Measurements from ENCODE around the gene BICD2.

The BICD2 gene

GRCh38 chr9:92752812-92753404 lies 11.7 kb downstream of the BICD2 start:
- H3K9me3 Mint-ChIP-seq = no peaks in the 10 kb centered on the region
- H3K27ac Mint-ChIP-seq (ENCODE audit: low read depth) = no peak overlapping the region
- ATAC-seq (replicated peaks; ENCODE audit: extremely low read depth, poor library complexity, severe bottlenecking) (no peak), DNase-seq (ENCODE audit: low spot score in 2 of 2) (no peak)
- no peak overlapping the region for H3K4me3 Mint-ChIP-seq
- peaks cover 52% of the 10 kb centered on the region for H3K4me1 Mint-ChIP-seq
- H3K27me3 Mint-ChIP-seq = no peaks in the 10 kb centered on the region
- peaks cover 2% of the 10 kb centered on the region for H3K36me3 Mint-ChIP-seq (ENCODE audit: insufficient read depth)

- peaks cover 82% of the 10 kb centered on the region for H3K4me1 Mint-ChIP-seq
- H3K9me3 Mint-ChIP-seq = no peaks in the 10 kb centered on the region
- no peaks in the 10 kb centered on the region for H3K27me3 Mint-ChIP-seq
- H3K27ac Mint-ChIP-seq (ENCODE audit: low read depth) = no peak overlapping the region
- ATAC-seq (replicated peaks; ENCODE audit: extremely low read depth, poor library complexity, severe bottlenecking) (no peak), DNase-seq (ENCODE audit: low spot score in 2 of 2) (no peak)
- no peak overlapping the region for H3K4me3 Mint-ChIP-seq
- no peaks in the 10 kb centered on the region for H3K36me3 Mint-ChIP-seq (ENCODE audit: insufficient read depth)
These were observed 14.7 kb downstream of the BICD2 start for GRCh38 chr9:92749934-92750315.

GRCh38 chr9:92749071-92749933 lies 15.3 kb downstream of the BICD2 start:
- Mint-ChIP-seq H3K4me3 (no peak overlapping the region), H3K36me3 (ENCODE audit: insufficient read depth) (no peaks in the 10 kb centered on the region), H3K4me1 (peaks cover 85% of the 10 kb centered on the region), H3K27me3 (no peaks in the 10 kb centered on the region), H3K27ac (ENCODE audit: low read depth) (peak overlapping the region; percentile 78), H3K9me3 (no peaks in the 10 kb centered on the region)
- no peak for ATAC-seq (replicated peaks; ENCODE audit: extremely low read depth, poor library complexity, severe bottlenecking)
- DNase-seq (ENCODE audit: low spot score in 2 of 2) = no peak

- H3K9me3 Mint-ChIP-seq = no peaks in the 10 kb centered on the region
- DNase-seq (ENCODE audit: low spot score in 2 of 2) = no peak
- H3K4me1 Mint-ChIP-seq = peaks cover 87% of the 10 kb centered on the region
- no peak overlapping the region for H3K4me3 Mint-ChIP-seq
- no peak for ATAC-seq (replicated peaks; ENCODE audit: extremely low read depth, poor library complexity, severe bottlenecking)
- H3K27me3 Mint-ChIP-seq = no peaks in the 10 kb centered on the region
- H3K27ac Mint-ChIP-seq (ENCODE audit: low read depth) = peak overlapping the region; percentile 78
- no peaks in the 10 kb centered on the region for H3K36me3 Mint-ChIP-seq (ENCODE audit: insufficient read depth)
These were observed 16.5 kb downstream of the BICD2 start for GRCh38 chr9:92748233-92748497.

- no peak for ATAC-seq (replicated peaks; ENCODE audit: extremely low read depth, poor library complexity, severe bottlenecking)
These were observed 17.0 kb downstream of the BICD2 start for GRCh38 chr9:92747459-92748232.

GRCh38 chr9:92746567-92747458 lies 17.8 kb downstream of the BICD2 start:
- no peaks in the 10 kb centered on the region for H3K9me3 Mint-ChIP-seq
- no peak overlapping the region for H3K27ac Mint-ChIP-seq (ENCODE audit: low read depth)
- H3K4me3 Mint-ChIP-seq = no peak overlapping the region
- no peaks in the 10 kb centered on the region for H3K27me3 Mint-ChIP-seq
- ATAC-seq (replicated peaks; ENCODE audit: extremely low read depth, poor library complexity, severe bottlenecking) (no peak), DNase-seq (ENCODE audit: low spot score in 2 of 2) (no peak)
- peaks cover 81% of the 10 kb centered on the region for H3K4me1 Mint-ChIP-seq
- H3K36me3 Mint-ChIP-seq (ENCODE audit: insufficient read depth) = peaks cover 1% of the 10 kb centered on the region

More at GRCh38 chr9:92747459-92748232, 17.0 kb downstream of the BICD2 start:
- Mint-ChIP-seq H3K9me3 (no peaks in the 10 kb centered on the region), H3K4me3 (no peak overlapping the region), H3K27me3 (no peaks in the 10 kb centered on the region), H3K4me1 (peaks cover 85% of the 10 kb centered on the region), H3K36me3 (ENCODE audit: insufficient read depth) (peaks cover 1% of the 10 kb centered on the region), H3K27ac (ENCODE audit: low read depth) (no peak overlapping the region)
- DNase-seq (ENCODE audit: low spot score in 2 of 2) = no peak

GRCh38 chr9:92745881-92746280 lies 18.8 kb downstream of the BICD2 start:
- ATAC-seq (replicated peaks; ENCODE audit: extremely low read depth, poor library complexity, severe bottlenecking) (no peak), DNase-seq (ENCODE audit: low spot score in 2 of 2) (no peak)
- Mint-ChIP-seq H3K9me3 (no peaks in the 10 kb centered on the region), H3K4me3 (no peak overlapping the region), H3K36me3 (ENCODE audit: insufficient read depth) (peaks cover 1% of the 10 kb centered on the region), H3K27me3 (no peaks in the 10 kb centered on the region), H3K27ac (ENCODE audit: low read depth) (no peak overlapping the region), H3K4me1 (peaks cover 82% of the 10 kb centered on the region)

GRCh38 chr9:92745331-92745730 lies 19.3 kb downstream of the BICD2 start:
- H3K4me1 Mint-ChIP-seq = peaks cover 83% of the 10 kb centered on the region
- H3K4me3 Mint-ChIP-seq = no peak overlapping the region
- H3K9me3 Mint-ChIP-seq = no peaks in the 10 kb centered on the region
- DNase-seq (ENCODE audit: low spot score in 2 of 2) (no peak), ATAC-seq (replicated peaks; ENCODE audit: extremely low read depth, poor library complexity, severe bottlenecking) (no peak)
- no peaks in the 10 kb centered on the region for H3K27me3 Mint-ChIP-seq
- peaks cover 1% of the 10 kb centered on the region for H3K36me3 Mint-ChIP-seq (ENCODE audit: insufficient read depth)
- H3K27ac Mint-ChIP-seq (ENCODE audit: low read depth) = no peak overlapping the region

- ATAC-seq (replicated peaks; ENCODE audit: extremely low read depth, poor library complexity, severe bottlenecking) (no peak), DNase-seq (ENCODE audit: low spot score in 2 of 2) (no peak)
- Mint-ChIP-seq H3K36me3 (ENCODE audit: insufficient read depth) (peaks cover 3% of the 10 kb centered on the region), H3K4me1 (peaks cover 88% of the 10 kb centered on the region), H3K9me3 (no peaks in the 10 kb centered on the region), H3K27me3 (no peaks in the 10 kb centered on the region), H3K4me3 (no peak overlapping the region), H3K27ac (ENCODE audit: low read depth) (peak overlapping the region; percentile 38)
These were observed 23.7 kb downstream of the BICD2 start for GRCh38 chr9:92740969-92741368.

GRCh38 chr9:92740446-92740961 lies 24.1 kb downstream of the BICD2 start:
- Mint-ChIP-seq H3K27ac (ENCODE audit: low read depth) (peak overlapping the region; percentile 38), H3K36me3 (ENCODE audit: insufficient read depth) (peaks cover 3% of the 10 kb centered on the region), H3K4me1 (peaks cover 88% of the 10 kb centered on the region), H3K4me3 (no peak overlapping the region), H3K9me3 (no peaks in the 10 kb centered on the region), H3K27me3 (no peaks in the 10 kb centered on the region)
- DNase-seq (ENCODE audit: low spot score in 2 of 2) (no peak), ATAC-seq (replicated peaks; ENCODE audit: extremely low read depth, poor library complexity, severe bottlenecking) (no peak)

- DNase-seq (ENCODE audit: low spot score in 2 of 2) (no peak), ATAC-seq (replicated peaks; ENCODE audit: extremely low read depth, poor library complexity, severe bottlenecking) (no peak)
- Mint-ChIP-seq H3K36me3 (ENCODE audit: insufficient read depth) (peaks cover 3% of the 10 kb centered on the region), H3K27me3 (no peaks in the 10 kb centered on the region), H3K9me3 (no peaks in the 10 kb centered on the region), H3K4me3 (no peak overlapping the region), H3K4me1 (peaks cover 88% of the 10 kb centered on the region), H3K27ac (ENCODE audit: low read depth) (peak overlapping the region; percentile 38)
These were observed 24.6 kb downstream of the BICD2 start for GRCh38 chr9:92740009-92740408.

GRCh38 chr9:92739346-92739970 lies 25.2 kb downstream of the BICD2 start:
- no peaks in the 10 kb centered on the region for H3K27me3 Mint-ChIP-seq
- no peak overlapping the region for H3K4me3 Mint-ChIP-seq
- DNase-seq (ENCODE audit: low spot score in 2 of 2) = no peak
- H3K27ac Mint-ChIP-seq (ENCODE audit: low read depth) = peak overlapping the region; percentile 41
- peaks cover 3% of the 10 kb centered on the region for H3K36me3 Mint-ChIP-seq (ENCODE audit: insufficient read depth)
- peaks cover 85% of the 10 kb centered on the region for H3K4me1 Mint-ChIP-seq
- no peak for ATAC-seq (replicated peaks; ENCODE audit: extremely low read depth, poor library complexity, severe bottlenecking)
- H3K9me3 Mint-ChIP-seq = no peaks in the 10 kb centered on the region

Measured in central memory CD8-positive, alpha-beta T cell (primary cell).